NCI-H2227 treated with DMSO at 0.1 percent for 48 hours (cell line): ENCODE measurements around the gene MYL3.

Experiments used
- DNase-seq: peaks from one replicate; lab custom pipeline; 2025; lab: John Stamatoyannopoulos, UW

MYL3 gene

DNA sequence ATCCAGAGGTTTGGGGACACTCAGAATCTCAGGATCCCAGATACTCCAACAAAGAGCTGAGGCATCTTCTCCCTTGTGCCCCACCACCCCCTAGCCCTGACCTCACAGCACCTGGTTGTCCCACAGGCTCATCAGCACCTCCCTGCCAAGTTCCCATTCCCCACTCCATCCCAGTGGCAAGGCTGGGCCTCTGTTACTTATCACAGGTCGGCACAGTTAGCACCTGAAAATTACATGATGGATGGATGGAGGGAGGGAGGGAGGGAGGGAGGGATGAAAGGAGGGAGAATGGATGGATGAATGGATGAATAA lies 12.8 kb downstream of the MYL3 start:
- DNase-seq: no peak

GRCh38 chr3:46849686-46850467 lies 13.4 kb downstream of the MYL3 start:
- no peak for DNase-seq

GRCh38 chr3:46849045-46849631 lies 14.1 kb downstream of the MYL3 start:
- DNase-seq: no peak

- no peak for DNase-seq
These were observed 14.8 kb downstream of the MYL3 start for GRCh38 chr3:46848271-46849044.

DNA sequence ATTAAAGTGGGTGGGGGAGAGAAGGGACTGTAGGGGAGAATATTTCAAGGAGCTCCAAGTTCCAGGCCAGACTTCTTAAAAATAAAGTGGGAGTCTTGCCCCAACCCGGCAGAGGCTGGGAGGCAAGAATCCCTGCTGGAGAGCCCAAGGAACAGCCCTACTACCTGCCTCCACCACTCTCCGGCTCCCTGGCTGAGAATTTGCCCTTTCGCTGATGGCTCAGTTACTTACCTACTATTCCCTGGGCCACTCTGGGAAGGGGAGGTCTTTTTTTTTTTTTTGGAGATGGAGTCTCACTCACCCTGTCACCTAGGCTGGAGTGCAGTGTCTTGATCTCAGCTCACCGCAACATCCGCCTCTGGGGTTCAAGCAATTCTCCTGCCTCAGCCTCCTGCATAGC lies 15.5 kb downstream of the MYL3 start:
- DNase-seq: no peak

DNA sequence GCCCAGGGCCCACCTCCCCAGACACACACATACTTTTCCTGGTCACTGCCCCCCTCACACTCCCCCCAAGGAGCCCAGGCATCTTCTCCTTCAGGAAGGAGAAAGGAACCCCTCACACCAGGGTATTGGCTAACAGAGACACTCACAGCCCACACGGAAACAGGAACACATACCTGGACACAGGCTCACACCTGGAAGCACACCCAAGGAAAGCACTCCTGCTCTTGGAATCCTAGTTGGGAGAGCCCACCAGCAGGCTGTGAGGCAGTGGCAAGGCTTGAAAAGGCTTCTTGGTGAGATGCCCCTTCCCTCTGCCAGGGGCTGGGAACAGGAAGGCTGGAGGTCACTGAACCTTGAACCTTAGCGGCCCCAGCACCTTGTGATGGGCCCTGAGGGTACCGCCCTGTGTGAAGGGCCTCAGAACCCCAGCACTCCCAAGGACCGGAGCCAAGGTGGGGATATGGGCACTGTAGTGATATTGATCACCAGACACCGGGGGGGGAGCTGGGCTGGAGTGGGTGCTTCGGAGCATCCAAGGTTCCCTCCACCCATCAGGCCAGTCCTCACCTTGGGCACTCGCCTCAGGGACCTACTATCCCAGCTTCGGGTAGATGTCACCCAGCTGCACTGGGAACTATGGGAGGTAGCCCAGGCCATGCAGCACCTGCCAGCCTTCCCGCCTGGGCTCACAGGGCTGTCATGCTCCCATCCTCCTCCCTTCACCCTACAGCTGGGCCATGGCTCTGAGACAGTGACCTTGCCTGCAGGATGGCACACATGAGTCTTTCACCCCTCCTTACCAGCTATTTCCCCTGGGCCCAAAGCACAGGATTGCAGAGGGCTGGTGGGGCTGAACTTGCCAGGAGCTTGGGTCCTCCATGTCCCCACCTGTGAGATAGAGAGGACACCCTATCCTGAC lies 16.4 kb downstream of the MYL3 start:
- DNase-seq: no peak

- peak; percentile 13 for DNase-seq
These were observed 17.2 kb downstream of the MYL3 start for GRCh38 chr3:46845860-46846623.

- DNase-seq: no peak
These were observed 17.8 kb downstream of the MYL3 start for GRCh38 chr3:46845397-46845859.

GRCh38 chr3:46844881-46845312 lies 18.3 kb downstream of the MYL3 start:
- no peak for DNase-seq

DNA sequence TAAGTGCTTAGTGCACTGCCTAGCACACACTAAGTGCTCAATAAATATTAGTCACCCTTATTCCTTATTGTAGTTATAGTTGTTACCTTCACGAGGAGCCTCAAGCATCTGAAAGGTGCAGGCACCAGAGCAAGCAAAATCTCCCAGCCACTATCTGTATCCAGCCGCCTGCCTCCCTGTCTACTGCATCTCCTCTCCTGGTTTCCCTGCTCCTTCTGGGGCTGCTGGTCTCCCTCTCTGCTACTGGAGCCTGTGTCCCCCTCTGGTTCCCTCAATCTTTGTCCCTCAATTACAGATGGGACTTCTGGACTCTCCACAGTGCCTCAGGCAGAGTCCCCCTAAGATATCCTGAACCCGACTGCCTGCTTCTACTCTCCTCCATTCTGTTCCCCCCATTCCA lies 18.8 kb downstream of the MYL3 start:
- DNase-seq: no peak

GRCh38 chr3:46843508-46843907 lies 19.7 kb downstream of the MYL3 start:
- no peak for DNase-seq

DNA sequence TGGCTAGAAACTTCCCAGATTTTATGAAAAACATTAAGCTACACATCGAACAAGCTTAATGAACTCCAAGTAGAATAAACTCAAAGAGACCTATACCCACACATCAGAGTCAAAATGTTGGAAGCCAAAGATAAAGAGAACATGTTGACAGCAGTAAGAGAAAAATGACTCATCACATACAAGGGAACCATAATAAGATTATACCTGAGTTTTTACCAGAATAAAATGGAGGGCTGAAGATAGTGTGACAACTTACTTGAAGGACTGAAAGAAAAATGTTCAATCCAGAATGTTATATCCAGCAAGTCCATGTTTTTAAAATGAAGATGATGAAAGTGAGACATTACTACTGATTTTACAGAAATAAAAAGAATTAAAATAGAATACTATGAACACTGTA lies 22.8 kb downstream of the MYL3 start:
- no peak for DNase-seq

DNA sequence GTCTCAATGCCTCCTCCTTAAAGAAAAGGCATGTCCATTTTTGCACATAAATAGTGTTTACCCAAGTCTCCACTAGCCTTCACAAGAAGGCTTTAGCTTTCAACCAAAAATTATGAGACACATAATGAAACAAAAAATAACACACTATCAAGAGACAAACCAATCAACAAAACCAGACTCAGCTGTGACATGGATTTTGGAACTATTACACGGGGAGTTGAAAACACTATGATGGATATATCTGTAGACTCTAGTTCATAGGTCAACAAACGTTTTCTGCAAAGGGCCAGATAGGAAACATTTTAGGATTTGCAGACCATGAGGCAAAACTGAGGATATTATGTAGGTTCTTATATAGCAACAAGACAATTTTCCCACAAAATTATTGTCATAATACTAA lies 24.9 kb downstream of the MYL3 start:
- DNase-seq: no peak

DNA sequence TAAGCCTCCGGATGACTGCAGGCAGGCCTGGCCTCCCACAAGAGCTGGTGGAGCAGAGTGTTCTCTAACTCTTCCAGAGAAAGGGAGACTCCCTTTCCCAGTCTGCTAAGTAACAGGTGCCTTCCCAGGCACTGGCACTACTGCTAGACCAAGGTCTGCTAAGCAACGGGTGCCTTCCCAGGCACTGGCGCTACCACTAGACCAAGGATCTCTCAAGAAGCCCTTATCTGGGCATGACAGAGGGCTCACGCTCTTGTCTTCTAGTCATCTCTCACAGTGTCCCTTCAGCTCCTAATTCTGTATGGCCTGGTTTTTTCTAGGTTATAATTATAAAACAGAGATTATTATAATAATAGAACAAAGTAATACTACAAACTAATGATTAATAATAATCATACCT lies 27.8 kb downstream of the MYL3 start:
- no peak for DNase-seq

DNA sequence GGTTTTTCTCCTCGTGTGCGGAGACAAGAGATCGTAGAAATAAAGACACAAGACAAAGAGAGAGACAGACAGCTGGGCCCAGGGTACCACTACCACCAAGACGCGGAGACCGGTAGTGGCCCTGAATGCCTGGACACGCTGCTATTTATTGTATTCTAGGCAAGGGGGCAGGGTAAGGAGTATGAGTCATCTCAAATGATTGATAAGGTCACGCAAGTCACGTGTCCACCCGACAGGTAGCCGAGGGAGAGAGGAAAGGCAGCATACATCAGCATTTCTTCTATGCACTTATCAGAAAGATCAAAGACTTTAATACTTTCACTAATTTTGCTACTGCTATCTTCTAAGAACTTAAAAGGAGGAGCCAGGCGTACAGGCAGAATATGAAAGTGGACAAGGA lies 28.2 kb downstream of the MYL3 start:
- no peak for DNase-seq

DNA sequence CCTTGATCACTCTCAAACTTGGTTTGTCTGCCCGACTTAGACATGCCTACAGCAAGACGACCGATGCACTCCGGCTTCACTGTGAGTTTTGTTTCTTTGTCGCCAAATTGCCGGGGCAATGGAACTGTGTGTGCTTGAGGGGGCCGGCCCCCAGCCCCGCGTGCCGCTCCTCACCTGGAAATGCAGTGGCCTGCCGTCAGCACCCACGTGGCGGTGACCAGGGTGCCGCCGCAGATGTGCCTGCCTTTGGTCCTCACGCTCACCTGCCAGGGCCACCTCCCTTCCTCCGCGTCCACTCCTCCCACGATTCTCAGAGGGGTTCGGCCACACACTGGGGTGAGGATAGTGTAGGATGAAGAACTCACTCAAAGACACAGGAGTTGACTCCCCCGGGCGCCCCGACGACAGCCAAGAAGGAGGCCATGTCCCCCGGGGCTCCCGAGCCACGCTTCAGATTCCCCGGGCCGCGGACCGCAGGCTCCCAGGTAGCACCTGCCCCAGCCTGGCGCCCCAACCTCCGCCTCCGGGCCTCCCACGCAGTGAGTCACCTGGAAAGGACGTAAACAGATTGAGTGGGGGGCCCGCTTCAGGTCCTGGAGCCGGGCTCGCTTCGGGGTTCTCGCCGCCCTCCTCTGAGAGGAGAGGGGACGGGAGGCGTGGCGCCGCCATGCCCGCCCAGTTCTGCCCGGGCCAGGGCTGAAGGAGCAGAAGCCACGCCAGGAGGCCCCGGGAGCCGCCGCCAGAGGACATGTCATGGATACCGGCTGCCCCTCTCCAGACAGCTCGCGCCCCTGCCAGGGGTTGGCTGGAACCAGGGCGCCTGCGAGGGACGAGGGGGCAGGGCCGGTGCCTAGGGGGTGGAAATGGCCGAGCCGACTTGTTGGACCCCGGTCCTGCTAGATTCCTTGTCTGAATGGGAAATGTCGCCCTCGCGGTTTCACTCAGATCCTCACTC lies 29.6 kb downstream of the MYL3 start:
- DNase-seq: no peak

- DNase-seq: no peak
These were observed 31.4 kb downstream of the MYL3 start for GRCh38 chr3:46831841-46832240.

- DNase-seq: no peak
These were observed 31.9 kb downstream of the MYL3 start for GRCh38 chr3:46831316-46831715.

GRCh38 chr3:46830801-46831200 lies 32.4 kb downstream of the MYL3 start:
- no peak for DNase-seq

DNA sequence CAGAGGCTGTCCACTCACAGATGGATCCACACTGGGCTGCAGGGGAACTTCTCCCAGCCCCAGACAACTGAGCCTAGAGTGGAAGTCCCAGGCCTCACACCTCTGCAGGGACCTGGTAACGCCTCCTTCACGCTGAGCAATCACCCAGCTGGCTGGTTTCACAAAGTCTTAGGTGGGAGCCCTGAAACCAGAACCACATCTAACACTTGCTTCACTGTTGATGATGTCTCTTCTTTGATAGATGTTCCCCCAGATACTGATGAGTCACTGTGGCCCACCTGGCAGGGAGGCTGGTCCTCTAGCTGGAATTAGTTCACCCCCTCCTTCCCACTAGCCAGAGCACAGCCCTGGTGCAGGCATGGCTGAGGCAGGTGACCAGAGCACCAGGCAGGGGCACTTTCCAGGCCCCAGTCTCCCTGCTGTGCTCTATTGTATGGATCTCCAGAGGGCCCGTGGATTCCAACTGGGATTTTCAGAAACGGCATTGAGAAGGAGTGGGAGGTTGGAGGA lies 33.5 kb downstream of the MYL3 start:
- DNase-seq: no peak
